HepG2 (cell line): ENCODE results near the gene ANLN. TPM values are rescaled to one million over a fixed set of nuclear protein-coding genes. Genes with fewer than 3 reads are reported as not detected.

ENCODE experiments used
- ATAC-seq: fragments of 200-7000 bp; cut with Tn5 transposase; 3 replicates; pipeline ENCODE4 v1.9.1; 2020; ENCODE audit warnings: mild to moderate bottlenecking, moderate library complexity
- BruUV-seq: library from RNA; stranded (reverse); fragments of 400-500 nt; replicated peaks from 2 replicates; lab custom pipeline; 2021; lab: Mats Ljungman, UMichigan
- CTCF ChIA-PET: fragments of 300-600 bp; formaldehyde crosslinking; extraction: SDS; loops from one replicate; lab custom pipeline; 2021; ENCODE audit warnings: low total read pairs, inconsistent platforms, low intra/inter-chr PET ratio; lab: Yijun Ruan, JAX
- POLR2A ChIA-PET: fragments of 350-600 bp; sonication (Branson Sonifier 250); formaldehyde crosslinking; loops from one replicate; lab custom pipeline; 2020; ENCODE audit warnings: antibody characterized with exemption, inconsistent platforms; lab: Yijun Ruan, JAX
- DNase-seq: peaks from one replicate; pipeline ENCODE4 v3.0.0-alpha.2; 2015; ENCODE audit warnings: low spot score
- FAIRE-seq: peaks from 3 replicates; lab custom pipeline; 2011; peaks lifted over from hg19 to GRCh38; lab: Jason Lieb, UNC
- H2AFZ ChIP-seq: one replicate; pipeline ENCODE4 v1.6.1; 2011; ENCODE audit warnings: low read length, inconsistent platforms
- H3K27ac ChIP-seq: fragments of 300-600 bp; 3 replicates; pipeline ENCODE4 v1.8.0; 2011; ENCODE audit warnings: mixed run types, mild to moderate bottlenecking, mixed read lengths, low read length, inconsistent platforms; ENCODE audit not compliant: insufficient read depth; ENCODE audit errors: extremely low read length
- H3K27me3 ChIP-seq, 2 experiments: fragments of 200-600 bp in 1 of 2; 2 replicates in 1 of 2; 3 replicates in 1 of 2; pipeline versions ENCODE4 v1.6.0 to v1.8.0; 2011; ENCODE audit warnings: low read length in 2 of 2, mild to moderate bottlenecking in 2 of 2, moderate library complexity in 2 of 2, inconsistent platforms in 1 of 2; ENCODE audit not compliant: insufficient read depth in 2 of 2, control insufficient read depth in 1 of 2
- H3K36me3 ChIP-seq, 2 experiments: fragments of 200-600 bp in 1 of 2; replicated peaks in 1 of 2; 2 replicates in 1 of 2; 3 replicates in 1 of 2; pipeline versions ENCODE4 v1.5.1 to v1.8.0; 2011; ENCODE audit warnings: low read length in 2 of 2, inconsistent platforms in 1 of 2; ENCODE audit not compliant: insufficient read depth in 2 of 2, control insufficient read depth in 1 of 2
- H3K4me1 ChIP-seq: 2 replicates; pipeline ENCODE4 v1.5.1; 2012; ENCODE audit warnings: low read length, inconsistent platforms; ENCODE audit not compliant: insufficient read depth
- H3K4me2 ChIP-seq: 2 replicates; pipeline ENCODE4 v1.6.0; 2011; ENCODE audit warnings: low read depth, low read length, inconsistent platforms
- H3K4me3 ChIP-seq, 3 experiments: fragments of 200-600 bp in 1 of 3; sonication (generic), shearing (Covaris generic) in 1 of 3; replicated peaks in 1 of 3; 2 replicates each; pipeline ENCODE4 v1.5.1; 2011 to 2016; ENCODE audit warnings: low read length in 3 of 3, inconsistent platforms in 2 of 3, low read depth in 2 of 3, mild to moderate bottlenecking in 2 of 3, control low read depth in 1 of 3, mixed read lengths in 1 of 3; ENCODE audit not compliant: insufficient read depth in 1 of 3
- H3K79me2 ChIP-seq: one replicate; pipeline ENCODE4 v1.6.1; 2011; ENCODE audit warnings: low read length, inconsistent platforms; ENCODE audit not compliant: insufficient read depth
- H3K9ac ChIP-seq: 2 replicates; pipeline ENCODE4 v1.6.0; 2011; ENCODE audit warnings: mild to moderate bottlenecking, low read depth, low read length, inconsistent platforms; ENCODE audit not compliant: insufficient read depth
- H3K9me3 ChIP-seq: 2 replicates; pipeline ENCODE4 v1.5.1; 2012; ENCODE audit warnings: mild to moderate bottlenecking, low read length
- H4K20me1 ChIP-seq: 2 replicates; pipeline ENCODE4 v1.6.0; 2011; ENCODE audit warnings: inconsistent platforms, mild to moderate bottlenecking, low read length, moderate library complexity; ENCODE audit not compliant: insufficient read depth
- E2F1 ChIP-seq: sonication (generic); formaldehyde crosslinking; IDR thresholded peaks from 2 replicates; pipeline ENCODE4 v1.5.0; 2020; ENCODE audit warnings: missing genetic modification reagents
- KDM5A ChIP-seq: fragments of 200-600 bp; sonication (generic); IDR thresholded peaks from 2 replicates; pipeline ENCODE4 v1.7.0; 2018; ENCODE audit warnings: antibody characterized with exemption, mild to moderate bottlenecking, low read length, borderline replicate concordance
- MAF1 ChIP-seq: sonication (generic); formaldehyde crosslinking; IDR thresholded peaks from 2 replicates; pipeline ENCODE4 v1.5.0; 2020; ENCODE audit warnings: missing genetic modification reagents, borderline replicate concordance
- NCOR1 ChIP-seq: fragments of 200-600 bp; sonication (generic); IDR thresholded peaks from 2 replicates; pipeline ENCODE4 v1.7.0; 2017; ENCODE audit warnings: antibody characterized with exemption, low read length, borderline replicate concordance
- ZBTB26 ChIP-seq: IDR thresholded peaks from 2 replicates; pipeline ENCODE4 v1.6.1; 2016; ENCODE audit warnings: missing compliant biosample characterization, missing genetic modification reagents, borderline replicate concordance
- ZNF138 ChIP-seq: sonication (generic); formaldehyde crosslinking; IDR thresholded peaks from 2 replicates; pipeline ENCODE4 v1.5.0; 2020; ENCODE audit warnings: mild to moderate bottlenecking, low read depth, missing genetic modification reagents
- ZNF597 ChIP-seq: sonication (generic); formaldehyde crosslinking; IDR thresholded peaks from 2 replicates; pipeline ENCODE4 v1.5.0; 2020; ENCODE audit warnings: missing genetic modification reagents
- ZNF615 ChIP-seq: sonication (generic); formaldehyde crosslinking; IDR thresholded peaks from 2 replicates; pipeline ENCODE4 v1.5.0; 2020; ENCODE audit warnings: mild to moderate bottlenecking, missing genetic modification reagents, borderline replicate concordance
- ZSCAN9 ChIP-seq: IDR thresholded peaks from 2 replicates; pipeline ENCODE4 v1.6.1; 2016; ENCODE audit warnings: borderline replicate concordance
- ZUFSP ChIP-seq: sonication (generic); formaldehyde crosslinking; IDR thresholded peaks from 2 replicates; pipeline ENCODE4 v1.9.0; 2021; ENCODE audit warnings: missing genetic modification reagents, mild to moderate bottlenecking, borderline replicate concordance
- whole genome bisulfite sequencing: methylation state at CpG from one replicate; pipeline ENCODE4 v1.1.6; 2017; ENCODE audit warnings: low lambda C conversion rate; 5-methylcytosine and 5-hydroxymethylcytosine counted together
- in situ Hi-C: cut with HindIII; loops from 2 replicates; pipeline ENCODE4 v1.10.0; 2017; ENCODE audit warnings: low pct_unique_long_range_greater_than_20kb; ENCODE audit not compliant: extremely low pct_ligation_motif_present
- intact Hi-C: fragments of 100-400 bp; cut with micrococcal nuclease; formaldehyde crosslinking; loops from one replicate; pipeline ENCODE4 v1.10.0; 2022; ENCODE audit not compliant: unreplicated experiment
- polyA plus RNA-seq, 8 experiments: library from polyadenylated mRNA; depleted of rRNA in 3 of 8; stranded (reverse) in 7 of 8; unstranded in 1 of 8; fragments of >200 nt; fragmentation: Illumina TruSeq in 4 of 8; extraction: Trizol in 4 of 8; gene quantifications; 2 replicates each; pipeline versions ENCODE4 v1.2.1 to v1.2.3, GENCODE V29; 2011 to 2016; ENCODE audit warnings: low read depth in 4 of 8, missing spikeins in 1 of 8, mixed read lengths in 1 of 8; ENCODE audit not compliant: insufficient read depth in 1 of 8
- total RNA-seq, 5 experiments: library from RNA; depleted of rRNA; stranded (reverse); fragments of >200 nt; fragmentation: Illumina TruSeq; extraction: Trizol; gene quantifications; 2 replicates each; pipeline ENCODE4 v1.2.3, GENCODE V29; 2016; ENCODE audit warnings: low read depth in 1 of 5
- TF ChIP-seq, protein P1 (sequence below): sonication (generic); formaldehyde crosslinking; IDR thresholded peaks from 2 replicates; pipeline ENCODE4 v1.4.0; 2020; ENCODE audit warnings: missing genetic modification reagents
- TF ChIP-seq, protein P2 (sequence below): sonication (generic); formaldehyde crosslinking; IDR thresholded peaks from 2 replicates; pipeline ENCODE4 v1.5.0; 2020; ENCODE audit warnings: missing genetic modification reagents, mild to moderate bottlenecking, borderline replicate concordance

ANLN gene
- total and polyA plus RNA-seq, 2 of the 13 experiments (the other 11 are each of a cell fraction or from before 2014, with no cell fraction given) = 20.0 to 72.0 TPM

DNA sequence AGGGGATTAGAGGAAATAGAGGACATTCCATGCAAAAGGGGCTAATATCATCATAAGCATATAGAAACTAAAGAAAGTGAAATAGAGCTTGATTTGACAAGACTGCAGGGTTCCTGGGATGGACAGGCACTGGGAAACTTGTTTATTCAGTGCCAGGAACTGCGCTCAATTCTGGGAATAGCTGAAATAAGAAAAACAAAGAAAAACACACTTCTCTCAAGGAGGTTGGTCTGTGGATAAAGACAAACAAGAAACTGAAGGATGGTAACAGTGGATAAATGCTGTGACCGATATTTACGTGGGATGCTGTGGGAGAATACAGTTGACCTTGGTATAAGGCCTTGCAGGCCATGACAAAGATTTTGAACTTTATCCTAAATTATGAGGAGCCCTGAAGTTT lies 40.9 kb upstream of the ANLN start (continued):
- TF ChIP-seq ZNF597 (CRISPR knock-in tag) (no peak), KDM5A (no peak), NCOR1 (no peak)
- TF ChIP-seq, protein P1, sequence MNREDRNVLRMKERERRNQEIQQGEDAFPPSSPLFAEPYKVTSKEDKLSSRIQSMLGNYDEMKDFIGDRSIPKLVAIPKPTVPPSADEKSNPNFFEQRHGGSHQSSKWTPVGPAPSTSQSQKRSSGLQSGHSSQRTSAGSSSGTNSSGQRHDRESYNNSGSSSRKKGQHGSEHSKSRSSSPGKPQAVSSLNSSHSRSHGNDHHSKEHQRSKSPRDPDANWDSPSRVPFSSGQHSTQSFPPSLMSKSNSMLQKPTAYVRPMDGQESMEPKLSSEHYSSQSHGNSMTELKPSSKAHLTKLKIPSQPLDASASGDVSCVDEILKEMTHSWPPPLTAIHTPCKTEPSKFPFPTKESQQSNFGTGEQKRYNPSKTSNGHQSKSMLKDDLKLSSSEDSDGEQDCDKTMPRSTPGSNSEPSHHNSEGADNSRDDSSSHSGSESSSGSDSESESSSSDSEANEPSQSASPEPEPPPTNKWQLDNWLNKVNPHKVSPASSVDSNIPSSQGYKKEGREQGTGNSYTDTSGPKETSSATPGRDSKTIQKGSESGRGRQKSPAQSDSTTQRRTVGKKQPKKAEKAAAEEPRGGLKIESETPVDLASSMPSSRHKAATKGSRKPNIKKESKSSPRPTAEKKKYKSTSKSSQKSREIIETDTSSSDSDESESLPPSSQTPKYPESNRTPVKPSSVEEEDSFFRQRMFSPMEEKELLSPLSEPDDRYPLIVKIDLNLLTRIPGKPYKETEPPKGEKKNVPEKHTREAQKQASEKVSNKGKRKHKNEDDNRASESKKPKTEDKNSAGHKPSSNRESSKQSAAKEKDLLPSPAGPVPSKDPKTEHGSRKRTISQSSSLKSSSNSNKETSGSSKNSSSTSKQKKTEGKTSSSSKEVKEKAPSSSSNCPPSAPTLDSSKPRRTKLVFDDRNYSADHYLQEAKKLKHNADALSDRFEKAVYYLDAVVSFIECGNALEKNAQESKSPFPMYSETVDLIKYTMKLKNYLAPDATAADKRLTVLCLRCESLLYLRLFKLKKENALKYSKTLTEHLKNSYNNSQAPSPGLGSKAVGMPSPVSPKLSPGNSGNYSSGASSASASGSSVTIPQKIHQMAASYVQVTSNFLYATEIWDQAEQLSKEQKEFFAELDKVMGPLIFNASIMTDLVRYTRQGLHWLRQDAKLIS (CRISPR knock-in tag) = no peak

- DNase-seq (no peak), ATAC-seq (no peak), FAIRE-seq (no peak)
- Histone ChIP-seq H3K4me2 (no peak overlapping the region), H3K36me3 (no peaks in the 10 kb centered on the region), H3K27ac (no peak overlapping the region), H3K4me3 (no peak overlapping the region), H4K20me1 (no peaks in the 10 kb centered on the region), H3K27me3 (no peaks in the 10 kb centered on the region), H3K4me1 (peaks cover 11% of the 10 kb centered on the region; the same call in 1 of the 2 replicates), H3K9ac (no peak overlapping the region), H3K79me2 (no peaks in the 10 kb centered on the region), H2AFZ (no peak overlapping the region), H3K9me3 (no peaks in the 10 kb centered on the region)
- intact Hi-C loops = no loop called here
- in situ Hi-C loops = no loop called here
- WGBS = 82% methylated on average over 2 of the region's 2 CpGs
- POLR2A ChIA-PET = no interaction called here
- CTCF ChIA-PET = no interaction called here
- BruUV-seq = no TSS peak
- TF ChIP-seq, protein P2, sequence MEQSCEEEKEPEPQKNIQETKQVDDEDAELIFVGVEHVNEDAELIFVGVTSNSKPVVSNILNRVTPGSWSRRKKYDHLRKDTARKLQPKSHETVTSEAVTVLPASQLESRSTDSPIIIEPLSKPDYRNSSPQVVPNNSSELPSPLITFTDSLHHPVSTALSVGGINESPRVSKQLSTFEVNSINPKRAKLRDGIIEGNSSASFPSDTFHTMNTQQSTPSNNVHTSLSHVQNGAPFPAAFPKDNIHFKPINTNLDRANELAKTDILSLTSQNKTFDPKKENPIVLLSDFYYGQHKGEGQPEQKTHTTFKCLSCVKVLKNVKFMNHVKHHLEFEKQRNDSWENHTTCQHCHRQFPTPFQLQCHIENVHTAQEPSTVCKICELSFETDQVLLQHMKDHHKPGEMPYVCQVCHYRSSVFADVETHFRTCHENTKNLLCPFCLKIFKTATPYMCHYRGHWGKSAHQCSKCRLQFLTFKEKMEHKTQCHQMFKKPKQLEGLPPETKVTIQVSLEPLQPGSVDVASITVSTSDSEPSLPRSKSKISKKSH (CRISPR knock-in tag) = no peak
- no peak for TF ChIP-seq ZNF138 (CRISPR knock-in tag)
- TF ChIP-seq ZUFSP = no peak
- no peak for TF ChIP-seq E2F1 (CRISPR knock-in tag)
- no peak for TF ChIP-seq ZSCAN9 (CRISPR knock-in tag)
- TF ChIP-seq ZNF615 (CRISPR knock-in tag) = no peak
- no peak for TF ChIP-seq ZBTB26
- TF ChIP-seq MAF1 (CRISPR knock-in tag) = no peak
Observed at GRCh38 chr7:36349626-36350025, 40.0 kb upstream of the ANLN start.
